Astrocyte of the cerebellum (primary cell): ENCODE data around the gene ENPP6.

Experiments used
- DNase-seq: peaks from one replicate; pipeline ENCODE4 v3.0.0-alpha.2; 2011; ENCODE audit warnings: low read depth
- H3K4me3 ChIP-seq: 2 replicates; pipeline ENCODE4 v1.5.1; 2011; ENCODE audit warnings: mild to moderate bottlenecking, low read depth, low read length, moderate library complexity
- in situ Hi-C: cut with HindIII; loops from 2 replicates; pipeline ENCODE4 v1.10.0; 2017; ENCODE audit warnings: low sequenced_read_pairs
- TF ChIP-seq, protein P1 (sequence below): IDR thresholded peaks from 2 replicates; pipeline ENCODE4 v1.5.1; 2012; ENCODE audit warnings: low read length, low read depth, moderate library complexity, mild to moderate bottlenecking; ENCODE audit errors: missing control alignments

The ENPP6 gene

DNA sequence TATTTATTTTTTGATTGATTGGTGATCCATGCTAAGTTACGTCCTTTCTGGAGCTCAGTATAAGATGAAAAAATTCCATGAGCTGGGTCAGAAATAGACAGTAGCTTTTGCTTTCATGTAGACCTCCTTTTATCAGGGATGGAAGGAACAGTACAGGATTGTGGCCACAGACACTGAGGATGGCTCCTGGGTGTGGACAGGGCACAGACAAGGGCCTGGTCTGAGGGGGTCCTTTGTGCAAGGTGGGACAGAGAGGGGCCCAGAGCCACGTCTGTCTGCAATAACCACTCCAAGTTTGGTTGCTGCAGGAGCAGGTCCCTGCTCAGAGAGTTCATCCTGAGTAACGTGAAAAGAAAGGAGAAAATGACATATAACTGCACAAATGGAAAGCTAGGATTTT is 127.1 kb downstream of the ENPP6 start:
- DNase-seq: no peak
- in situ Hi-C loops: no loop called here
- TF ChIP-seq, protein P1, sequence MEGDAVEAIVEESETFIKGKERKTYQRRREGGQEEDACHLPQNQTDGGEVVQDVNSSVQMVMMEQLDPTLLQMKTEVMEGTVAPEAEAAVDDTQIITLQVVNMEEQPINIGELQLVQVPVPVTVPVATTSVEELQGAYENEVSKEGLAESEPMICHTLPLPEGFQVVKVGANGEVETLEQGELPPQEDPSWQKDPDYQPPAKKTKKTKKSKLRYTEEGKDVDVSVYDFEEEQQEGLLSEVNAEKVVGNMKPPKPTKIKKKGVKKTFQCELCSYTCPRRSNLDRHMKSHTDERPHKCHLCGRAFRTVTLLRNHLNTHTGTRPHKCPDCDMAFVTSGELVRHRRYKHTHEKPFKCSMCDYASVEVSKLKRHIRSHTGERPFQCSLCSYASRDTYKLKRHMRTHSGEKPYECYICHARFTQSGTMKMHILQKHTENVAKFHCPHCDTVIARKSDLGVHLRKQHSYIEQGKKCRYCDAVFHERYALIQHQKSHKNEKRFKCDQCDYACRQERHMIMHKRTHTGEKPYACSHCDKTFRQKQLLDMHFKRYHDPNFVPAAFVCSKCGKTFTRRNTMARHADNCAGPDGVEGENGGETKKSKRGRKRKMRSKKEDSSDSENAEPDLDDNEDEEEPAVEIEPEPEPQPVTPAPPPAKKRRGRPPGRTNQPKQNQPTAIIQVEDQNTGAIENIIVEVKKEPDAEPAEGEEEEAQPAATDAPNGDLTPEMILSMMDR: no peak
- no peak overlapping the region for H3K4me3 ChIP-seq

GRCh38 chr4:184080674-184081073 is 137.0 kb downstream of the ENPP6 start:
- in situ Hi-C loops: no loop called here
- DNase-seq: no peak
- TF ChIP-seq, protein P1: no peak
- H3K4me3 ChIP-seq: no peak overlapping the region

DNA sequence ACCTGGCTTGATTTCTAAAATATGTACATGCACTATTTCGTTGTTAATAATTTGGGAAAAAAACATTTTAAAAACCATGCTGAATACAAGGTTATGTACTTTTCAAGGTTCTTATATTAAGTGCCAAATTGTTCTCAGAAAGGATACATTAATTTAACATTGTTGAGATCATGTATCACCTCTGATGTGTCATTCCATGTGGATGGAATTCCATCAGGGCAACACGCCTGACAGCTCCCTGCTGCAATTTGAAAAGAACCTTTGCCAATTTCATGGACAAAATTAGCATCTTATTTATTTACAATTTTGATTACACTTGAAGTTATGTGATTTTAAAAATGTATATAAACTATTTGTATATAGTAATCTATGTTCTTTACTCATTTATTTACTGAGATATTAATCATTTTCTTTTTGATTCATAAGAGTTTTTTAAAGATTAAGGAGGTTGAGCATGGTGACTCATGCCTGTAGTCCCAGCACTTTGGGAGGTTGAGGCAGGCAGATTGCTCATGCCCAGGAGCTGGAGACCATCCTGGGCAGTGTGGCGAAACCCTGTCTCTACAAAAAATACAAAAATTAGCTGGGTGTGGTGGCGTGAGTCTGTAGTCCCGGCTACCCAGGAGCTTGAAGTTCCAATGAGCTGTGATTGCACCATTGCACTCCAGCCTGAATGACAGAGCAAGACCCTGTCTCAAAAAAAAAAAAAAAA is 142.8 kb downstream of the ENPP6 start:
- H3K4me3 ChIP-seq: no peak overlapping the region
- DNase-seq: no peak
- TF ChIP-seq, protein P1: no peak
- in situ Hi-C loops: no loop called here

GRCh38 chr4:184067931-184068554 is 149.6 kb downstream of the ENPP6 start:
- no peak for DNase-seq
- TF ChIP-seq, protein P1: no peak
- in situ Hi-C loops: no loop called here

DNA sequence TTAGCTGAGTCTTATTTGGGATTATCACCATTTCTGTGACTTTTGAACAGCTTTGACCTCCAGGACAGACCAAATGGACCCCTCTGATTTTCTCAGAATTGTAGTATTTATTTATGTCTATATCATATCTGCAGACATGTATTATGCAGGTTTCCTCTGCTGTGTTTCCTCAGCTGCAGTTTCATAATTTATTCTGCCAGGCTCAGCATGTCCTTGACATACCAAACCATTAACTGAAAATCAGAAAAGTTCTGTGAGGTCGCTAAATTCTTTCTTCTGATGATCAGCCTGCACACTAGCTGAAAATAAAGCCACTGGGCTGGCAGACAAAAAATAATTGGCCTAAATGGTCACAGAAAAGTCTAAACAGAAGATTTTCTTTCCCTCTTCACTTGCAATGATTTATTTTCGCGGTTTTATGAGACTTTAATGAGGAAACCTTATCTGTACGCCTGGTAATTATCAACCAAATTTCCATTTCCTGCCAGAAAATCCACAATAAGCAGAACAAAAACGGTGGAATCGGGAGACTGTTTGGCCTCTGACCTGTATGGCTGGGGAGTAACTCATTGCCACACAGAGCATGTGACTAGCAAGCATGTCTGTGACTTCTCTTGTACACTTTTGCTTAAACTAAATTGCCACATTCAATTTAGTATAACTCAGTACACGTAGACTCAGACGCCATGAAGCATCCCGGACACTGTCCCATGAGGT is 150.9 kb downstream of the ENPP6 start:
- no peak for DNase-seq
- H3K4me3 ChIP-seq: no peak overlapping the region
- in situ Hi-C loops: no loop called here
- TF ChIP-seq, protein P1: no peak

More at GRCh38 chr4:184067931-184068554, 149.6 kb downstream of the ENPP6 start:
- H3K4me3 ChIP-seq: no peak overlapping the region

DNA sequence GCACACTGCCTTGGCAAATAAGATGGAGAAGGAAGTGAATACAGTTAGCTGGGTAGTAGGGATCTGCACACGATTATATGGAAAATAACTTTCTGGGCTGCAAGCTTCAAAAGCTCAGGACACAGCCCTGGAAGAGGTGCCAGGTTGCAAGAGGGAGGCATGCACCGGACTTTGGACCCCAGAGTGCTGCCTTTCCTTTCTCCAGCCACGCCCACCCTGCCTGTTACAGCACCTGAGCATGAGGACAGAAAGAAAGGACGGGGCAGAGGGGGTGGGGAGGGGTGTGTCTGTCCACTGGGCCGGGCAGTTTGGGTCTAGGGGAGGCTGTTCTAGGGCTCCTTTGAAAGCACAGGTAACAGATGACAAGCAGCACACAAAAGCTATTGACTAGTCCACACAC is 152.8 kb downstream of the ENPP6 start:
- in situ Hi-C loops: no loop called here
- DNase-seq: no peak

More for the DNA sequence above, 152.8 kb downstream of the ENPP6 start:
- TF ChIP-seq, protein P1: no peak
- no peak overlapping the region for H3K4me3 ChIP-seq
